COR-L47 (cell line): ENCODE results near the gene WIF1.

Experiments
- DNase-seq: peaks from one replicate; lab custom pipeline; 2025; lab: John Stamatoyannopoulos, UW

The WIF1 gene

DNA sequence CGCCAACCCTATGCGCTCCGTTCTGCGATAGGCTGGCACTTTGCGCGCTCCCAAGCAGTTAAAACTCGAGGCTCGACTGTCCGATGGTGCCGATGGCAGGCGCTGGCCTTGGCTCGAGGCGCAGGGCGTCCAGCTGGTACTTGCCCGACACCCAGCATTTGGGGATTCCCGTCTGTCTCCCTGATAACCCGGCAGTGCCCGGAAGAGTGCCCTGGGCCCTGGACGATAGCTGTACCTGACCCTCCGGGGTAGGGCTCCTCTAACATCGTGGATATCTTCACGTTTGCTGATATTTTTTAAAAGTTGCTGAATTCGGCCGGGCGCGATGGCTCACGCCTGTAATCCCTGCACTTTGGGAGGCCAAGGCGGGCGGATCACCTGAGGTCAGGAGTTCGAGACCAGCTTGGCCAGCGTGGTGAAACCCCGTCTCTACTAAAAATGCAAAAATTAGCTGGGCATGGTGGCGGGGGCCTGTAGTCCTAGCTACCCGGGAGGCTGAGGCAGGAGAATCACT is 908 bp upstream of the WIF1 start:
- DNase-seq = no peak

DNA sequence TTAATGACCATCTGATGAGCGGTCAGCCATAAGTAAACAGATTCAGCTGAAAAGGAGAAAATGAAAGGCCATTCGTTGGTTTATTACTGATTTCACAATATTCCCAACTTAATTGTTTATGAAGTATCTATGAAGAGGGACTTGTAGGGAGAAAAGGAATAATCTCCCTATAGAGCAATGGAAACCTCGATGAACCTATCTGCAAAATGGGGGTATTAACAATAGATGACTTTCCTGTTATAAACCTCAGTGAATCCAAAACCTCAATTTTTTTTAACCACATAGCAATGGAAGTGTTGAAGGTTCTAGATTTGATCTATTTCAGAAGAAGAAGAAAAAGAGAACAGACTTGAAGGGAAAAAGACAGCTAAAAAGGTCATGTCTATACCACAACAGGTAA is 2.0 kb downstream of the WIF1 start:
- no peak for DNase-seq

DNA sequence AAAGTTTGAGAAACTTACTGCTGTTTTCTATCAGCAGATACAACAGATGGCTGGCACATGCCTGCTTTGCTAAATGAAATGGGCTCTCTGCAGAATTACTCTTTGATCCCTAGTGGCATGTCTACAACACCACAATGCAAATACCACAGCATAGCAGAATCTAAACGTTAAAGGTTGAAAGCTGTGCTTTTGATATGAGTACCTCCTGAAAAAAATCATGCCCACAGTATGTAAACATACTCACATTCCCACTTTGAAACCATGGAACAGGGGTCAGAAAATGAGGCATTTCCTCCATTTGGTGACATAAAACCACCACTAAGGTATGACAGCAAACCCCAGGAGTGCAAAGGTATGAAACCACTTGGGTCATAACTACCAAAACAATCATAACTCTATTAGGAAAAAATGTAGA is 7.5 kb downstream of the WIF1 start:
- DNase-seq = no peak

DNA sequence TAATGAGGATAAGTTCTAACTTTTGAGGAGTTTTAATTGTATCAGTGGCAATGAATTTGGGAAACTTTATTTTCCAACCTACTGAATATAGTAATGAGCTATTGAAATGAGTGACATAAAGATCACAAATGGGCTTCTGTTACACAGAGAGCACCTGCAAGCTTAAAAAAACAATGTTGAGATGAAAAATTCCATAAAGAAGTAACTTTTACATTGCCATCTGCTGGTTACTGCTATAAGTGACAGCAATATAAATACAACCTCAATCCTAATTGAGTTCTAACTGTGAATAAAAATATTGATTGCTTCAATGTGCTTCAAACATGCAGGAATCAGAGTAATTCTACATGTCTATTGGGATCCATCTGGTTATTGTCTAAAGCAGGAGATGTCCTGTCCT is 14.2 kb downstream of the WIF1 start:
- DNase-seq = peak; percentile 12

DNA sequence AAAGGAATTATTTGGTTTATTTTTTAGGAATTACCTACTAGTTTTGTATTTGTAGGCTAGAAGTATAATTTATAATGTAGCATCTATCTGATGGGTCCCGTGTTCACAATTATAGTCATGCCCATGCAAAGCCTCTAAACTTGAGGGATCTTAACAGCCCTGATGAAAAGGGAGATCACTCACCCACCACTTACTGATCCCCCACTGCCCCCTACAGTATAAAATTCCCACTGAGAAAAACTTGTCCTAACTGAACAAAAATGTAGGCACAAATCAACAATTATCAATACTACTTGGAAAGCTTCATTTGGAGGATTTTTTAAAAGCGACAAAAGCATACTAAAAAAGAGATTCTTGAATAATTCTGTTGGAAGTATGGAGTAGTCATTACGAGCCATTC is 21.0 kb downstream of the WIF1 start:
- DNase-seq = no peak

DNA sequence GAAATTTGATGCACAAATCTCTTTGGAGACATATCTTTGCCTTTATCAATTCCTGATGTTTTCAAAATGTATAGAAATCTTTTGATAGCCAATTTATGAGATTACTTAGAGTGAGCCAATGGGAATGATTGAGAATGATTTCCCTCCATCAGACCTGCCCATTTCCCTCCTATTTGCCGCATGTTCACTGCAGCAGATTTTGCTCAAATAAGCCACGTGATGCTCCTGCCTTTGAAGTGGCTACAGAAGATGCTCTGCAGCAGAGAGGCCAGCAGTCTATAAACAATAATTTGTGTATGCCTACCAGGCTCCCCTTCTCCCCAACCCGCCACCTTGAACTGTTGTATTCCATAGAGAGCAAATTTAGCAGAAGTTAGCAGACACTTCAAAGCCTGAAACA is 21.9 kb downstream of the WIF1 start:
- no peak for DNase-seq

DNA sequence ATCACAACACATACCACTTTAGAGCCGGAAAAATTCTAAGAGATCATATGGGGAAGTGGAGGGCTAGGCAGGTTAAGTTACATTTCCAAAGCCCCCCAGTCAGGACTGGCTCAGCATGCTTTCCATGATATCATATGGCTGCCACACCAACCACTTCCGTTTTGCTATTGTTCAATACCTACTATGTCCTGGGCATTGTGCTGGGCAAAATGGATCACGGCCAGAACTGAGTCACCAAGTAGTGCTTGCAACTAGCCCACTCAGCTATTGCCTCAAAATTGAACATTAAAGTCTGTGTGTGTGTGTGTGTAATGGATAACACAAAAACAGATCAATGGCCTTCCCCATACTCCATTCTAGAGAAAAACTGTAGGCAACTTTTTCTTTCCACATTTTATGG is 22.7 kb downstream of the WIF1 start:
- DNase-seq = no peak

DNA sequence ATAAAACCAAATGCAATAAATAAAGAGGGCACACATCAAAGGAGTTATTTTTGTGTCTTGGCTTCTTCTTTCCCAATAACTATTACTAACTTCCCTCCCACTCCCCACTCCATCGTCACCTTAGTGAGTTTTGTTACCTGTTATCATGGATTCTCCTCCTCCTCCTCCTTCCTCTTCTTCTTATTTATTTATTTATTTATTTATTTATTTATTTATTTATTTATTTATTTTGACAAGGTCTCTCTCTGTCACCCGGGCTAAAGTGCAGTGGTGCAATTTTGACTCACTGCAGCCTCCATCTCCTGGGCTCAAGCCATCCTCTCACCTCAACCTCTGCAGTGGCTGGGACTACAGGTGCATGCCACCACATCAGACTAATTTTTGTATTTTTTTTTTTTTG is 26.4 kb downstream of the WIF1 start:
- DNase-seq = no peak

DNA sequence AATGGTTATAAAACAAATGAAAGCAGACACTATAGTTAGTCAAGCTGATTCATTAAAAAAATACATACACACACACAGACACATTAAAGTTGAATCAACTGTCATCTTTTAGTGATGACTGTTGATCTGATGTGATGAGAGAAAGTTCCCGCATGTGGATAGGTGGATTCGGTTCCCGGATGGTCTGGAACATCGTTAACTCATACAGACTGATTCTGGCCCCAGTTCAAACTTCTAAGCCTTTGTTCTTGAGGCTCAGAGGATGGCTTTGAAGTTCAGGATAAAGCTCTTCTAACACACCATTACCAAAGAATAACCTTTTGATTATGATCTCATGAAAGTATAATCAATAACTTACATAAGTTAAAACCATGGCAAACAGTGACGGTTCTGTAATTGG is 27.5 kb downstream of the WIF1 start:
- DNase-seq = no peak

DNA sequence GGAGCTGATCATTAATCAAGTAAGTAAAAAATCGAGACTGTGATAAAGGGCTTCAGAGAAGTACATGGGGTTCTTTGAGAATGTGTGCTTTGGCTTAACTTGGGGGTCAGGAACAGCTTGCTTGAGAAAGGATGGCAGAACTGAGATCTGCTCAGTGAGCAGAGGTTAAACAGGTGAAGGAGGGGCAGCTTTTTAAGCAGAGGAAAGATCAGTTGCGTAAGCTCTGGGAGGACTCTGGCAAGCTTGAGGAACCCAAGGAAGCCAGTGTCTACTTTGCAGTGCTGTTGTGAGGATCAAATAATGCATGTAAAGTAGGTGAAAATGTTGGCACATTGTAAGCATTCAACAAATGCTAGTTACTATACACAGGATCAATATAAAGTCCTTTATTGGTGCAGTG is 30.6 kb downstream of the WIF1 start:
- no peak for DNase-seq

DNA sequence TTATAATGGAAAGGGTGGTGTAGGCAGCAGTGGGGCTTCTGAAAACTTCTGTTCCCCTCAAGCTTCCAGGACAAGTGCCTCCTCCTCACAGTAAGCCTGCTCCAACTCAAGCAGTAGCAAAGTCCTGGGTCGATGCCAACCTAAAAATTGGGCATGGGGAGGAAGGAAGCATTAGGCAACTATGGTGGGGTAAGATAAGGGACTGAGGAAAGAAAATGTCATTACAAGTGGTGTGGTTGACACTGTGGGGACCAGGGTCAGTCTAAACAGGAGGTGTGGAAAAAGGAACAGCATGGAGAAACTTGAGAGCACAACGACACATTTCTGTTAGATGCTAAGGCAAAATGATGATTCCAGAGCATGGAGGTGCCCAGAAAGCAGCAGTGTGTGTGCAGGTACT is 34.9 kb downstream of the WIF1 start:
- no peak for DNase-seq

DNA sequence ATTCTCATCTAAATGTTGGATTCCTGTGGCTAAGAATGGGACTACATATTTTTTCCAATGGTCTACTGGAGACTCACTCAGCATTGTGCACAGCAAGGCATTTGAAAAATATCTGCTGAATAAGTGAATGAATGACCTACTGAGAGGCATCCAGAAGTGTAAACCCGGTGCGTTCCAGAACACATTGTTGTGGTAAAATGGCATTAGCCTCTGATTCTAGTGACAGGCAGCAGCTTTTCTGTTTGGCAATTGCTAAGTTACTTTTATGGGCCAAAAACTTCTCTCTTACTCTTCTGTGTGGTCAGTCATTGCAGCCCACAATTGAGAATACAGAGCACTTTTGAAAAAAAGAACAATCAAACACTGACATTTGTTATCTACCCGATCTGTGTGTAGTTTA is 36.5 kb downstream of the WIF1 start:
- no peak for DNase-seq

DNA sequence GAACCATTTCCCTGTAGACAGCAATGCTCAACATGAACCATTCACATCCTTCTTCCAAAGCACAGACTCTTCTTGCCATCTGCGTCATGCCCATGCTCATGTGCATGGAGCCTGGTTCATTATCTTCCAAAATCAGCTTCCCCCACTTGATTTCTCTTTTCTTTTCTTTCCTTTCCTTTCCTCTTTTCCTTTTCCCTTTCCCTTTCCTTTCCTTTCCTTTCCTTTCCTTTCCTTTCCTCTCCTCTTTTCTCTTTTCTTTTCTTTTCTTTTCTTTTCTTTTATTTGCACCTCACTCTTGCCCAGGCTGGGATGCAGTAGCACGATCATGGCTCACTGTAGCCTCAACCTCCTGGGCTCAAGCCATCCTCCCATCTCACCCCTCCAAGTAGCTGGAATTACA is 37.5 kb downstream of the WIF1 start:
- no peak for DNase-seq

DNA sequence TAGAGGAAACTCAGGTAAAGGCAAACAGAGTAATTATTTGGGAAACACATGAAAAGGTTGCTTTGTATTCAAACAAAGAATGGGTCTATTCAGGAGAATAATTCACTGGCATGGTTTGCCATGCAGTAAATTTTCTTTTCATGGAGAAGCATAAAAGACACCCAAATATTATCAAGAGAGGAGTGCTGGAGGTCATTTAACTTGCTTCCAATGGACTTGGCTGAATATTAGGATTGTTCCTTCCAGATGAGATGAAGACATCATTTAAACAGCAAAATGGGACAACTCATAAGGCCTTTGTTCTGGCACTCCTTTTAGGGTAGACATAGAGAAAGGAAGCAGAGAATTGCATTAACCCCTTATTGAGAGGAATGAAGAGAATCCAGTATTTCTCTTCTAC is 38.7 kb downstream of the WIF1 start:
- no peak for DNase-seq

DNA sequence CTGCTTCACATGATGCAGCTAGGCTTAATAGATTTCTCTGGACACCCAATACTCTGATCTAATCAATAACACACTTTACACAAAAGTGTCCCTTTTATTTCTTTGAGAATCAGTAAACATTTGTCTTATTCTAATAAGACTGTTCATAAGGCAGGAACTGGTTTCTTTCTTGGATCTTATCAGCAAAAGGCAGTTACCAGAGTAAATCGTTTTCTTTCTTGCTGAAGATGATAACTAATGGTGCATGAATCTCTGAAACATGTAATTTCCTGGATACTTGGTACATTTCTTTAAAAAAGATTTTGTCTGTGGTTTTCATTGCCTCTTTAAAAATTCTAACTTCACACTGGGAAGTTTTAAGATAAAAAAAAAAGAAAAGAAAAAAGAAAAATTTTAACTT is 39.6 kb downstream of the WIF1 start:
- DNase-seq = no peak

DNA sequence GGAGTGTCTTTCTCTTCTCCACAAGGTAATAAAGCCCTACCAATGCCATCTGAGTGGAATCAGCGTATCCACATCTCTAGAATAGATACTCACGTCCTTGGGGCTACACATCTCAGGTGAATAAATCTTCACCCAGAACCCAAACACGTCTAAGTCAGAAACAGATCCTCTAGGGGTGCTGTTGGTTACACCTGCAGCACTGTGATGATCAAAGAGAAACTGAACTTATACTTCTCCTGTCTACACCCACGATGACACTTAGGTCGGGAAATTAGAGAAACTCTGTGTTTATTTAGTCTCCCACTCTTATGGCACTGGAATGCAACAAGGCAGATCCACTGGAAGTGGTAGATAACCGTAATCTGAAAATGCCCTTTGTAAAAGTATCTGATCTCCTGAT is 46.2 kb downstream of the WIF1 start:
- no peak for DNase-seq

DNA sequence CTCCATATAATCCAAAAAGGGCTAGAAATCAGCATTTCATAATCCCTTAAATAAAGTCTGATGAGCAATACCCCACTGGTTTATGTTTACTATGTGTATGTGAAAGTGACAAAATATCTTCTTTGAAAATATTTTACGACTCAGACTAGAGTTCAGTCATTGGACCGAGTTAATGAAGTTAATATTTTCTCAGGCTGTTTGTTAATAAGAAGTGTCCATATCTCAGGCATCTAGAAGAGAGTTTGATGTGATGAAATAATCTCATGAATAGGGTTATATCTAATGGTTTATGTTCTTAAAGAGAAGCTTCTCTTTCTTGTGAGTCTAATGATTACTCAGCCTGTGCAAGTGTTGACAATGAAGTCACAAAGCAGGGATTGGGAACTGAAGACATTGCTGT is 51.8 kb downstream of the WIF1 start:
- no peak for DNase-seq

DNA sequence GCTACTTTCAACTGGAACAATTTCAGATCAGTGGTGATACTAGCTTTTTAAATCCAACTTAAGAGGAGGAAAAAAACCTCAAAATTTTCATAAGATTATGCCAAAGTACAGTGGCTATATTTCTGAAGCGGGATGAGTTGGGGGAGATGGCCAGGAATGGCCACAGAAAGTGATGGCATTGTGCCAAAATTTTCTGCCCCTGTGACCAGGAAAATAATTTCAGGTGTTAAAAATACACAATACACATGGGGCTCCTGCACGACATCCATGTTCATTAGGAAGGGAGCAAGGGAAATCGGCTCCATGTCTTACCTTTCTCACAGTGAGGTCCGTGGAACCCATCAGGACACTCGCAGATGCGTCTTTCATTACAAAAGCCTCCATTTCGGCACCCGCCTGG is 53.7 kb downstream of the WIF1 start:
- no peak for DNase-seq

DNA sequence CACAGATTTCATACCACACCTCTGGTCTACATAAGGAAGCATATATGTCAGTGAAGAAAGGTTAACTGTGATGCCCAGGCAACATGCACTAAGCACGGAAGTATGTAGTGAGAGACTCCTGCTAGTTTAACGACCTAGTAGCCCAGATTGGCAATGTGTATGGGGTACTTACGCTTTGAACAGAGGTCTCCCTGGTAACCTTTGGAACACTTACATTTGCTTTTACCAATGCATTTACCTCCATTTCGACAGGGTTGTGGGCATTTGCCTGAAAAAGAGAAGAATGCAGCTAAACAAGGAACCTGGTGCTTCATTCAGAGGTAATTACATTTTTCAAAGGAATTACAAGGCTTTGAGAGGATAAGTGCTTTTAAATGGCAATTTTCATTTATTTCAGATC is 65.2 kb downstream of the WIF1 start:
- no peak for DNase-seq

DNA sequence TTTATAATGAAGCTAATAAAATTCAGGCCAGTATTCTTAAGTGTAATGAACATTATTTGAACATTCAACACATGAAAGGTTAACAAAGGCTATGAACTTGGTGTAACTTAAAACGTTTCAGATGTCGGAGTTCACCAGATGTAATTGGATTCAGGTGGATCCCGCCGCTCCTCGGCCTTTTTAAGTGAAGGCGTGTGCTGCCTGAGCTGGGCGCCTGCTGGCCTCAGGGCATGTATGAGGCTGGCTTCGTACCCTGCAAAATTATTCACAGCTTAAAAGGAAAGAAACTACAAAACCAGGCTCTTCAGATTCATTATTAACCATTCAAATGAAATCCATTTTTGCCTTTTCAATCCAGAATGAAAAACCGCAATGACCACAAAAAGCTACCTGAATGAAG is 69.9 kb downstream of the WIF1 start:
- DNase-seq = no peak

DNA sequence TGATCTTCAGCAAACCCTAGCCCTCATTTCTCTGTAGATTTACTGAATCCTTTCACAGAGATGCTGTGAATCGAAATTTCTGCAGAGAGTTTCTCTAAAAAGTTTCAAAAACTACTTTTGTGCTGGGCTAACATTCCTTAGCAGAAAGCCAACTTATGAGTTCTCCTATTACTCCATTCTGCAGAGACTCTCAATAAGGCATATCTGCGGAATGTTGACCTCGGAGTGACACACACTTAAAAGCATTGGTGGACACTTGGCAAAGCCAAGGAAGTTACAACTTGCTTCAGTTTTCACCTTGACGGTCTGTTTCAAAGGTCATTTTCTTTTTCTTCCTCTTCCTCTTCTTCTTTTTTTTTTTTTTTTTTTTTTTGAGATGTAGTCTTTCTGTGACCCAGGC is 75.8 kb downstream of the WIF1 start:
- no peak for DNase-seq

DNA sequence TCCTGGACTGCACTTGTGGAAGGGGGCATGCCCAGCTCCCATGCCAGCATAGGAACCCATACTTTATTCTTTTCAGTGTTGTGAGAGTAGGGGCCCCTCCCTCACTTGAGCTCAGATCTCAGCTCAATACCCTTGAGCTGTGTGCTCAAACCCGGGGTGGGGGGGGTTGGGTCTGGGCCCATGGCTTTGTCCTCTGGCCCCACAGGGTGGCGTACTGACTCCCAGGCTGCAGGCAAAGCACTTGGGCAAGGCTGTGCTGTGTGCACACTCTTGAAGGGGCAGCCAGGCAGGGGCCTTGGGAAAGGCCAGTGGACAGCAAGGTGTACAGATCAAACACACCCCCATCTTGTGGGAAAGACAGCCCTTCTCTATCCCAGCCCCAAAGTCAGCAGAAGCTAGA is 81.8 kb downstream of the WIF1 start:
- no peak for DNase-seq

DNA sequence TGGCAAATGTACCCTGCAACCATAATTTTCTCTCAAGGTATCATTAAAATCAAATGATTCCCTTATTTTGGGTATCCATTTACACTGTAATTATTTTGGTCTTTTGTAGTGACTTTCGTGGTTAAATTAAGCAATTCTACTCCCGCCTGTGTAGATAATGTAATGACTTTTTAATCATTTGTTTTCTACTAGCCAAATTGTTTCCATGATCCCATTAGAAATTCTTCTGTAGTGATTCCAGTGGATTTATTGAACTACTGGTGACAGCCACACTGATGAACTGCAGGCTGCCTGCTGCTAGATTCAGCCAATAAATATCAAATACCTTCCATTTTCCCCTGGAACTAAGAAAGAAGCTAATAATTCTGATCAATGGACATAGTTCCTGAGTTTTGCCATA is 96.0 kb downstream of the WIF1 start:
- DNase-seq = peak; percentile 45

DNA sequence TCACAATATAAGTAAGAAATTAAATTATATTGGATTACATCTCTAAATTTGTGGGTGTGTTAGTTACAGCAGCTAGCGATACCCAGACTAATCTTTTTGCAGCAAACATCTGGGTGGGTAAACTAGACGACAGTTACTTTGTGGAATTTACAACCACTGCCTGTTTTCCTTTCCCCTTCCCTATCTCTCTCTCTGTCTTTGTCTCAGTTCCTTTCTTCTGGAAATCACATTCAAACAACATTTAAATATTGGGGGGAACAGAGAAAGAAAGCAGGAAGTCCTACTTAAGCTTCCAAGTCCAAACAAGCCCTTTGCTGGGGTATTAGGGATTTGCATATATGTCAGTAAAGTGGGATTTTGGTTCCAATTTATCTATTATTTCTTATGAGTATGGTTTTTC is 97.6 kb downstream of the WIF1 start:
- DNase-seq = no peak

DNA sequence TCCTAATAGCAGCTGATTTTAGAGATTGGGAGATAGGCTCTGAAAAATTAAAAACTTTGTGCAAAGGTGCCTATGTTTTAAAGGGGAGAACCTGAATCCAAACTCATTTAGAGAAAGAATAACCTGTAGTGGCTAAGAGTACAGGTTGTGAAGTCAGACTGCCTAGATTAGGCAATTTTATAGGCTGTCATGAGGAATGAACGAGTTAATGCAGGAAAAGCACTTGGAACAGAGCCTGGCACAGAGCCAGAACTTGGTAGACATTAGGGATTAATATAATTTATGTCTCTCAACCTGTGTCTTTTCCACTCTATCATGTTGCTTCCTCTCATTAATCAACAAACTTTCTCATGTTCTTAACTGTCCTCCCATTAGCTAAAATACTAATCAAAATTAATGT is 98.1 kb downstream of the WIF1 start:
- DNase-seq = no peak
